Measurements from ENCODE around the gene TTLL3. TPM values are rescaled to one million over a fixed set of nuclear protein-coding genes. Genes with fewer than 3 reads are reported as not detected.
"Not testable (repeated sequence)": the region's sequence is repeated elsewhere in the genome, so short reads cannot be mapped to it uniquely, and the experiment has no call there.

The TTLL3 gene
- polyA plus RNA-seq, 1 of the 3 experiments (the other 2 are of a cell fraction): 41.6 TPM

GRCh38 chr3:9769426-9770275 lies 40.4 kb upstream of the TTLL3 start, which contains the start of gene CAMK1 (continued):
- TF ChIP-seq CHD2 (IDR thresholded peaks at IDR 0.05; ENCODE audit: low read length, partially characterized antibody) (peak; percentile 4), PBX3 (IDR thresholded peaks at IDR 0.05) (no peak), REST (IDR thresholded peaks at IDR 0.05; ENCODE audit: low read depth, low read length) (peak; percentile 6; the same call in 1 of the 2 replicates), TAF1 (IDR thresholded peaks at IDR 0.05; ENCODE audit: borderline replicate concordance, low read depth, low read length) (peak; percentile 57; the same call in 1 of the 2 replicates), SIN3A (IDR thresholded peaks at IDR 0.05; ENCODE audit: borderline replicate concordance, low read depth, low read length) (0 out of 2 replicates have a peak, but pooled peaks have one; percentile 29)

- H3F3A ChIP-seq (replicated peaks; ENCODE audit: insufficient read depth): peaks cover 4% of the 10 kb centered on the region
- peaks cover 6 to 14% of the 10 kb centered on the region in 2 experiments; a peak in 1 of 4 replicates for H3K4me1 ChIP-seq (ENCODE audit: control insufficient read depth in 1 of 2, insufficient read depth in 2 of 2, low read depth in 1 of 2, low read length in 1 of 2)
- DNase-seq: peak; percentile 40
- TF ChIP-seq MEF2A (IDR thresholded peaks at IDR 0.05; ENCODE audit: borderline replicate concordance, low read depth): no peak
- TF ChIP-seq TCF12 (IDR thresholded peaks at IDR 0.05): no peak
- no peak for TF ChIP-seq MXI1 (IDR thresholded peaks at IDR 0.05; ENCODE audit: low read depth, low read length)
- H3K79me2 ChIP-seq (ENCODE audit: insufficient read depth): peaks cover 3% of the 10 kb centered on the region; the same call in 1 of the 2 replicates
- H3K36me3 ChIP-seq (replicated peaks in 1 of 2; ENCODE audit: control insufficient read depth in 1 of 2, insufficient read depth in 2 of 2, low read length in 1 of 2): peaks cover 0 to 2% of the 10 kb centered on the region in 2 experiments
- H3K9me3 ChIP-seq: no peaks in the 10 kb centered on the region
- WGBS (ENCODE audit: low lambda C conversion rate): 58% methylated on average over 15 of the region's 15 CpGs
- H3K27me3 ChIP-seq (ENCODE audit: insufficient read depth): no peaks in the 10 kb centered on the region
- H2AFZ ChIP-seq (ENCODE audit: low read depth): peak overlapping the region; percentile 96; the same call in 1 of the 2 replicates
- CTCF ChIA-PET: interaction anchor here (1.0 to 1.4 kb wide), 3 partner anchors 15 to 417 kb away, joined by 3 read pairs; no protein-coding TSS in a partner anchor
- H3K4me2 ChIP-seq: peak overlapping the region; percentile 100
- POLR2A ChIA-PET: interaction anchor here (0.7 to 3.7 kb wide), 5 partner anchors 8 to 68 kb away, joined by 3 to 20 read pairs (median 4); partner anchors contain the start of genes ARPC4 and OGG1
- H3K27ac ChIP-seq (ENCODE audit: low read depth in 2 of 2, low read length in 1 of 2): no peak overlapping the region
- peak overlapping the region; percentile 82 for H3K9ac ChIP-seq
- no peaks in the 10 kb centered on the region for H4K20me1 ChIP-seq (ENCODE audit: insufficient read depth)
- peak overlapping the region; percentile 64 to 95 for H3K4me3 ChIP-seq (ENCODE audit: low read depth in 2 of 2, low read length in 1 of 2)
- no peaks in the 10 kb centered on the region for H3K9me2 ChIP-seq
Measured at GRCh38 chr3:9770276-9770812, 39.7 kb upstream of the TTLL3 start.

- H4K20me1 ChIP-seq (ENCODE audit: insufficient read depth); H3K9me2 ChIP-seq; H3K9ac ChIP-seq; H3K27me3 ChIP-seq (ENCODE audit: insufficient read depth); H3K4me2 ChIP-seq; H3K4me3 ChIP-seq (ENCODE audit: low read depth in 2 of 2, low read length in 1 of 2); H3K9me3 ChIP-seq; H3K27ac ChIP-seq (ENCODE audit: low read depth in 2 of 2, low read length in 1 of 2); H3K79me2 ChIP-seq (ENCODE audit: insufficient read depth); DNase-seq; H3K36me3 ChIP-seq (replicated peaks in 1 of 2; ENCODE audit: control insufficient read depth in 1 of 2, insufficient read depth in 2 of 2, low read length in 1 of 2); H3F3A ChIP-seq (replicated peaks; ENCODE audit: insufficient read depth); H2AFZ ChIP-seq (ENCODE audit: low read depth): not testable (repeated sequence)
- POLR2A ChIA-PET: interaction anchor here (3.7 kb wide), 1 partner anchor 20 kb away, joined by 20 read pairs; the partner anchor contains the start of gene OGG1
- CTCF ChIA-PET: interaction anchor here (1.1 to 1.4 kb wide), 2 partner anchors 15 to 418 kb away, joined by 3 read pairs; no protein-coding TSS in a partner anchor
- H3K4me1 ChIP-seq (ENCODE audit: control insufficient read depth in 1 of 2, insufficient read depth in 2 of 2, low read depth in 1 of 2, low read length in 1 of 2): peaks cover 6 to 14% of the 10 kb centered on the region in 2 experiments; a peak in 1 of 4 replicates
- 91% methylated on average over 2 of the region's 2 CpGs for WGBS (ENCODE audit: low lambda C conversion rate)
Measured at GRCh38 chr3:9771007-9771406, 39.1 kb upstream of the TTLL3 start.
